ENCODE results near the gene INHBE.
A peak's percentile ranks its signal among the peaks of the same experiment; 100 is the strongest.
"Not testable (repeated sequence)": the region's sequence is repeated elsewhere in the genome, so short reads cannot be mapped to it uniquely, and the experiment has no call there.

INHBE gene

GRCh38 chr12:57476993-57477709 lies 22.0 kb downstream of the INHBE start:
- DNase-seq, result no peak

- DNase-seq, result no peak
Measured at GRCh38 chr12:57477710-57478681, 22.9 kb downstream of the INHBE start.

- no peak for DNase-seq
Measured at GRCh38 chr12:57479043-57479375, 23.9 kb downstream of the INHBE start.

GRCh38 chr12:57479376-57480115 lies 24.4 kb downstream of the INHBE start, which contains the start of gene ARHGAP9:
Gene ARHGAP9, minus strand, starts transcription at chr12:57479866. Its CDS starts 460 bp downstream, at chr12:57479406.
- DNase-seq, result peak in 1 of 2 donors; percentile 44

- DNase-seq, result no peak
Measured at GRCh38 chr12:57481671-57482070, 26.6 kb downstream of the INHBE start.

GRCh38 chr12:57483466-57483865 lies 28.4 kb downstream of the INHBE start:
- DNase-seq, result no peak

GRCh38 chr12:57485695-57486094 lies 30.6 kb downstream of the INHBE start:
- no peak for DNase-seq

GRCh38 chr12:57487055-57487596 lies 32.0 kb downstream of the INHBE start:
- no peak for DNase-seq

GRCh38 chr12:57487597-57488401 lies 32.7 kb downstream of the INHBE start, which contains the start of gene MARS1:
Gene MARS1, plus strand, starts transcription at chr12:57488068. Its CDS starts 23 bp downstream, at chr12:57488091.
- peak; percentile 83 to 86 for DNase-seq

- no peak for DNase-seq
Measured at GRCh38 chr12:57488402-57489156, 33.5 kb downstream of the INHBE start.

- DNase-seq, result no peak
Measured at GRCh38 chr12:57489157-57489641, 34.1 kb downstream of the INHBE start.

GRCh38 chr12:57490126-57490525 lies 35.0 kb downstream of the INHBE start:
- DNase-seq, result no peak

GRCh38 chr12:57491393-57492280 lies 36.5 kb downstream of the INHBE start:
- no peak for DNase-seq

GRCh38 chr12:57495051-57495701 lies 40.1 kb downstream of the INHBE start:
- DNase-seq, result not testable (repeated sequence)

GRCh38 chr12:57496822-57497221 lies 41.7 kb downstream of the INHBE start:
- no peak for DNase-seq

- no peak for DNase-seq
Measured at GRCh38 chr12:57497223-57498131, 42.4 kb downstream of the INHBE start.

GRCh38 chr12:57498132-57498502 lies 43.0 kb downstream of the INHBE start:
- no peak for DNase-seq

GRCh38 chr12:57498571-57498970 lies 43.5 kb downstream of the INHBE start:
- DNase-seq, result no peak
